DMS153 treated with DMSO at 0.1 percent for 48 hours (cell line): Measurements from ENCODE around the gene GLCCI1.
A peak's percentile ranks its signal among the peaks of the same experiment; 100 is the strongest.

Experiments
- DNase-seq: peaks from one replicate; lab custom pipeline; 2025; ENCODE audit not compliant: unreplicated experiment; lab: John Stamatoyannopoulos, UW

GLCCI1 gene

GRCh38 chr7:7968544-7969305 is at the start of gene GLCCI1:
Gene GLCCI1, plus strand, starts transcription at chr7:7968796. Its CDS starts 555 bp downstream, at chr7:7969351.
- peak; percentile 99 for DNase-seq

GRCh38 chr7:7919449-7919945 is 49.1 kb upstream of the GLCCI1 start:
- no peak for DNase-seq

DNA sequence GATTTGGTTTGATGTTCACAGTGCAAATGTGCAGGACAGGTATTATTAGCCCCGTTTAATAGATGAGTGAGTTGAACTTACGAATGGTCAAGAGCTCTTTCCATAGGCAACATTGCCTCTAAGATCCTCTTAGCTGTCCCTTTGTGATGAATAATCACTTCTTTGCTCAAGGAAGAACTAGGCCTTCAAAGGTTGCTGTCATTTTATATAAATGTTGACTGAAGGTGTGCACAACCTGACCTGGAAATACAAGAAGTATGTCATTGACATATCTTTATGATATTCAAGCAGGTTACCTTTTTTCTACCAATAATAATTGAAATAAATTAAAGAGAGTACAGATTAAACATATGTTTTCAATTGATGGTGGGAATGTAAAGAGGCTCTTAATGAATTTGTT is 48.5 kb upstream of the GLCCI1 start:
- DNase-seq: no peak

- no peak for DNase-seq
Measured at GRCh38 chr7:7920481-7920880, 48.1 kb upstream of the GLCCI1 start.

GRCh38 chr7:7921830-7922229 is 46.8 kb upstream of the GLCCI1 start:
- no peak for DNase-seq

DNA sequence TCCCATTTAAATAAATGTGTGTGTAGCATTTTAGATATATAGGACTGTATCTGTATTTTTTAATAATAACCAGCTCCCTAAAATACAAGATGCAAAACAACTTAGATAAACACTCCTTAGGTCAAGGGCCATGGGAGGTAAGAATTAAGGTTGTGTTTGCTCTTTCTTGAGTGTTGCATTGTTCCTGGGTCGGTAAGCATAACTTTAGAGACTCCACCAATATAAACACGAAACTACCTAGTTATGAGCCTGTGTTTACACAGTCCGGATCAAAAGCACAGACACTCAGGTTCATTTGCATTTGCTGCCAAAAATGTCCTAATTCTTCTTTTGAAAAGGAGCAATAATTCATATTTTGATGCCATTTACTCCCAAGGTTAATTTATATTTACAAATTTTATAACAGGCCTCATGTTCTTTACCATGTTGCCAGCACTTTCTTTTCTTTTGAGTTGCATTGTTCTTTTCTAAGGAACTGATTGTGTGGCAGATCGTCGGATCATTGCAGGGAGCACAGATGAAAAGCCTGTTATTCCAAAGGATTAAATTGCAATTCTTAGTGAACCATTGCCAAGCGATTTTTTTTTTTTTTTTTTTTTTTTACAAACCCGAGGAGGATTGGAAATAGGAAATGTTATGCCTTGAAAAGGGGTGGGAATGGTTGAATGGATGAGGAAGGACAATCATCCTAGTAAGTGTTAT is 45.8 kb upstream of the GLCCI1 start:
- peak; percentile 51 for DNase-seq

- no peak for DNase-seq
Measured at GRCh38 chr7:7923818-7924217, 44.8 kb upstream of the GLCCI1 start.

DNA sequence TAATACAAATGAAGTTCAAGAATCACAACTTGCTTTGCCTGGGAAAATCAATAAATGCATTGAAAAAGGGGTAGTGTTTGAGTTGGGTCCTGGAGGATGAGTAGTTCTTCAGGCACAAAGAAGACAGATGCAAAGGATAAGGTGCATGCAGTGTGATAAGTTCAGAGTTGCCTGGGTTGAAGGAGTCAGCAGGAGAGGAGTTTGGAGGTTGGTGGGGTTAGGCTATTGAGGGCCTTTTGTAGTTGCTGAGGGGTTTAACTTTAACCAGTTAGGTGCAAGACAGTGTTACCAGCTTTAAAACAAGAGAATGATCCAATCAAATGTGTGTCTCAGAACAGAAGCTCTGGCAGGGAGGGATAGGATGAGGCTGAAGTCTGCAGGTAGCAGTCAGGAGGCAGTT is 44.3 kb upstream of the GLCCI1 start:
- no peak for DNase-seq

DNA sequence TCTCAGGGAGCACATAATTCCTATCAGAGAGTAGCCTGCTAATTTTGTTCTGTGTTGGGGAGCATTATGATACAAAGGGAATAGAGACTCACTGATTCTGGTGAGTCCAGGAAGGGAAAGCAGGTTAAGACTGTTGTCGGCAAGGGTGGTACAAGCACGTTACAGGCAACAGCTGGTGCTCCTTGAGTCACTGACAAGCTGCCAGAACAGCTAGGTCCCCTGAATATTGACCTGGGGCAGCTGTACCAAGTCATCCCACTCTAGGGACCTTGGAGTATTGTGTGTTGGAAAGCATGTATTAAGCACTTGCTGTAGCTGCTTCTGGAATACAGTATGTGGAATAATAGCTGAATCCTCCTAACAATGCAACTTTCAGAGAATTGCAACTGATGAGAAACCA is 37.0 kb upstream of the GLCCI1 start:
- no peak for DNase-seq

DNA sequence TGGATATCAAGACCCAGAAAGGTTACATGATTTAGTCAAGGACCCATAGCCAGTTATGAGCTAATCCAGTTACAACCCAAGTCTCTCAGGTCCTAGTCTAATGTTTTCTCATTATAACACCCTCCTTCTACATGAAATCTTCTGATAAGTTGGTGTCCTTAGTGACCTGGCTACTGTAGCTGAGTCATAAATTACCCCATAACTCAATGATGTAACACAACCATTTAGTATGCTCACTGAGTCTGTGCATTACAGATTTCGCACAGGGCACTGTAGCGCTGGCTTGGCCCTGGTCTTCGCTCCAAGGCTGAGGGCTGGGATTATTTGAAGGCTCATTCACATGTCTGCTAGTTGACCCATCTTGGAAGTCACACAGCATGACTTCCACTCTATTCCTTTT is 36.0 kb upstream of the GLCCI1 start:
- DNase-seq: no peak

DNA sequence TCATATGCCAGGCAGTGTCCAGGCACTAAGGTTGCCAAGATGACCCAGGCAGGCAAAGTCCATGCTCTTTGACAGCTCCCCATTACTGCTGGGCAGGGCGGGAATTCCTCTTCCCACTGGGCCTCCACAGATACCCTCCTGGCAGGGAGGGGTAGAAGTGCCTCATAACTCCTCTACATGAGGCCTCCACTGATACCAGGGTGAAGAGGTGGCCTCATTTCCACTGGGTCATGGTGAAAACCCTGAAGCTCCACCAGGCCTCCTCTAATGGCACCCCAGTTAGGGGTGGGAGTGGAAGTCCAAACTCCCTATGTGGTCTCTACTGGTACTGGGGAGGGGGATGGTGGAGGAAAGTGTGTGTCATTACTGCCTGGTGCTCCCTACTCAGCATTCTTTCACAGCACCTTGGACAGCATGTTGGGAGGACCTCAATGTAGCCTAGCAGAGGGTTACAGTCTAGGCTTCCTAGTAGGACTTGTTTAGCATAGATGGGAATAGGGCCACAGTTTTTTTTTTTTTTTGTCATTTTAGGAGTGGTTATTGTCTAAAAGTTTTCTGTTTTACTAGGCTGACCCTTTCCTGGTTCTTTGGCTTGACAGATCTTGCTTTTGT is 34.6 kb upstream of the GLCCI1 start:
- DNase-seq: no peak

GRCh38 chr7:7934945-7935344 is 33.7 kb upstream of the GLCCI1 start:
- no peak for DNase-seq

DNA sequence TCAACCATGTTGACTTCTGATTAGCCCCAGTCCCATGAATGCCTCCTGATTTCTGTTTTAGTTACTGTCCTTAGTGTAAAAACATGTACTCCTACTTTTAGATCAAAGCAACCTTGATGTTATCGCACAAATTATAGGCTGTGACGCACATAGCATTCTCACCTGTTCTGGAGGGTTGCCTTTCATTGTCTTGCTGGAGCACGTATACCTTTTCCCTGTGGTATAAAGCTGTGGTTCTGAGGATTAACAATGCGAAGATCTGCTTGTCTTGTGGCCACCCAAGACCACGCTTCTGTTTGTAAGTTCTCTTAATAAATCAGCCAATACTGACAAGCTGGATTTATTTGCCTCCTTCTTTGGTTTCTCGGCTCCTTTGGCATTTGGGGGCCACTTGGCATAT is 30.1 kb upstream of the GLCCI1 start:
- no peak for DNase-seq

DNA sequence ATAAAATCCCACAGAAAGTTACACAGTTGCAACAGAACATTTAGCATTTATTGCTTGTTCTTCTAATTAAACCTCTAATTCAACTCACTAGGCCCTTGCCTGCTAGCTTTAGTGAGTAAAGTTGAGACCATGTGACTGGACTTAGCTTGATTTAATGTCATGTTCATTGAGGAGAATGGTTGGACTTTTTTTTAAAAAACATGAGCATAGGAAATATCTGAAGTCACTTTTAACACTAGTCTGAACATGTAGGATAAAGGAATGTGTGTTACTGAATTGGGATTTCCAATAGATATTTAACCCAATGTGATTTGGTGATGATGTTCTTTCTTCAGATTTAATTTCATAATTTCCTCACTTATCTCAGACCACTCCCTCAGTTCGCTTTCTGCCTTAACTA is 24.6 kb upstream of the GLCCI1 start:
- no peak for DNase-seq

DNA sequence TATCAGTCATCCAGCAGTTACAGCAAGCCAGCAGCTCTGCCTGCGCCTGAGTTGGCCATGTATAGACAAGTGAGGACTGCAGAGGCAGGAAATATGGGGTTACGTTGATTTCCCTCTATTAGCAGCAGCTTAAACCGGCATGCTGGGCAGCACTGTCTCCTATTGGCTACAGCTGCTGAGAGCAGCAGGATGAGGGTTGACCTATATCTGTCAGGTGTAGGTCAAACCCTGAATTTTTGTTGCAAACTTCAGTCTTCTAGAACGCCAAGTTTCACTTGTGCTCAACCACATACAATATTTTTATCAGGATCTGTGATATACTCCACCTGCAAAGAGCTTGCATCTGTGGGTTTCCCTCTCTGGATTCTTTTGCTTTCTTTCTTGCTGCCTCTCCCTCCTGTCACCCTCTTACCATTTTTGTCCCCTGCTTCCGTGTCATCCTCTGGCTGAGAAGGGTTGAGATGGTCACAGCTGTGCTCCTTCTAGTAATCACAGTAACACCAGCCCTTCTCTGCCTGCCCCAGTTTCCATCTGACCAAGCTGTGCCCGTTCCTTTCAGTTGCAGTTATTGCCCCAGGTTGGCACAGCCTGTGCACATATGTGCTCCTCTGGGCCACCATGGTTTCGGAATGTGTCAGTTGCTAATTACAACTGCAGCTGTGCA is 23.8 kb upstream of the GLCCI1 start:
- DNase-seq: no peak

GRCh38 chr7:7946486-7946885 is 22.1 kb upstream of the GLCCI1 start:
- DNase-seq: no peak

DNA sequence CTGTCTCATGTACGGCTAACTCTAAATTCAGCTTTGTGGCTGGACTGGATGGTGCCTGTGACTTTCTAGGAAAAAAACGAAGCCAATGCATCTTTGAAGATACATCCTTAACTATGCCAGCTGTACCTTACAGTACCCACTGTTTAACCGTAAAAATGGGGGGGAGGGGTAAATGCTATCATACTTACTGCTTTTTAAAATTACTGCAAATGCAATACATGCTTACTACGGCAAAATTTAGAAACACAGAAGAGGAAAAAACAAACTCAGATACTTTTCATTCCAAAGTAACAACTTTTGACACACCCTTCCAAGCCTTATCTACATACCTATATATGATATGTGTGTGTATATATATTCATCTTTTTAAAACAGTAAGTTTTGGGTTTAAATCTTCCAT is 20.4 kb upstream of the GLCCI1 start:
- DNase-seq: no peak

- no peak for DNase-seq
Measured at GRCh38 chr7:7953806-7954205, 14.8 kb upstream of the GLCCI1 start.

- DNase-seq: no peak
Measured at GRCh38 chr7:7956531-7957128, 12.0 kb upstream of the GLCCI1 start.

DNA sequence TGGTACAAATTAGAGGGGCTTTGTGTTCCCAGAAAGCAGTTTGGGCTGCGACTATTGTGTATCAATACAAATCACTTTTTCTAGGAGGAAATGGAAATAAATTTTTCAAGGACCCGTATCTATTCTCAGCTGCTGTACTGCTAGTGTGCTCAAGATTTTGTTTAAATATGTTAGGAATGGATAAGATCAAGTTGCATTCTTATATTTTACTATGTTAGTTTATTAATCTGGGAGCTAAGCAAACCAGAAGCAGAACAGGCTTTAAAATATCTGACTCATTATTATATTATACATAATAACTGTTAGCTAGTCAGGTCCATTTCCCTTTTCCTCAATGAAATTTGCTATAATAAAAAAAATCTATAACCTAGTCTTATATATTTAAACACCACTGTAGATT is 11.1 kb upstream of the GLCCI1 start:
- peak; percentile 61 for DNase-seq
